ENCODE data around the gene ADGRD2. TPM values are rescaled to one million over a fixed set of nuclear protein-coding genes. Genes with fewer than 3 reads are reported as not detected.

ADGRD2 gene
- total RNA-seq, 1 donor from 2014 or later = not detected

DNA sequence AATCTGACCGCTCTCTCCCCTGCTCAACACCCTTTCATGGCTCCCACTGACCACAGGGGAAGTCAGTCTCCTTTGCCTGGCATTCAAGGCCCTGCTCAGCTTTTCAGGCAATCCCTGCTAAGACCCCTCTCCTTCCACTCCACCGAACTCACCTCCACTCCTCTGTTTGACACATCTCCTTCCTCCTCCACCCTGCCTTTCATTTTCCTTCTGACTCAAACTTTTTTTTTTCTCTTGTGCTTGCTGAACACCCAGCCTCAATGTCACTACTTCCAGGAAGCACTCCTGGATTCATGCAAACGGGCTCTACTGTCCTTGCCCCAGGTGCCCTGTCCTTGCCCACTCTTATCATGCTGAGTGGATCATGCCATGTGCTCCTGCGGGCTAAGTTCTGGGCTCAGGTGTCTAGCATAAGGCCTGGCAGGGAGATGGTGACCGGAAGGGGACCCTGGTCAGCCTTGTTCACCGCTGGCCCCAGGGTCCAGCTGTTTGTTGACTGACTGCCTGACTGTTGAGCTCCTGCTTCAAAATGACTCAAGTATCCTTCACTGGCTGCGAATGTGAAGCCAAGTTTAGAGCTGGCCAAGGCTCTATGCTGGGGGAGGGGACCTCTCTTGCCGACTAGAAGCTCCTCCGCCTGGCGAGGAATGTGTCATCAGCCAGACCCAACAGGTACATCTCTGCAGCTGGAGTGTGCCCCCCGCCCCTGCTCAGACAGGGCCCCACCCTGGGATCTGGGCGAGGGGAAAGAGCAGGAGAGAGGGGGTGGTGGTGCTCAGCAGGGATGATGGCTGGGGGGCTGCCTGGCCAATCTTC, 50.8 kb downstream of the ADGRD2 start:
- TF ChIP-seq, protein P1, sequence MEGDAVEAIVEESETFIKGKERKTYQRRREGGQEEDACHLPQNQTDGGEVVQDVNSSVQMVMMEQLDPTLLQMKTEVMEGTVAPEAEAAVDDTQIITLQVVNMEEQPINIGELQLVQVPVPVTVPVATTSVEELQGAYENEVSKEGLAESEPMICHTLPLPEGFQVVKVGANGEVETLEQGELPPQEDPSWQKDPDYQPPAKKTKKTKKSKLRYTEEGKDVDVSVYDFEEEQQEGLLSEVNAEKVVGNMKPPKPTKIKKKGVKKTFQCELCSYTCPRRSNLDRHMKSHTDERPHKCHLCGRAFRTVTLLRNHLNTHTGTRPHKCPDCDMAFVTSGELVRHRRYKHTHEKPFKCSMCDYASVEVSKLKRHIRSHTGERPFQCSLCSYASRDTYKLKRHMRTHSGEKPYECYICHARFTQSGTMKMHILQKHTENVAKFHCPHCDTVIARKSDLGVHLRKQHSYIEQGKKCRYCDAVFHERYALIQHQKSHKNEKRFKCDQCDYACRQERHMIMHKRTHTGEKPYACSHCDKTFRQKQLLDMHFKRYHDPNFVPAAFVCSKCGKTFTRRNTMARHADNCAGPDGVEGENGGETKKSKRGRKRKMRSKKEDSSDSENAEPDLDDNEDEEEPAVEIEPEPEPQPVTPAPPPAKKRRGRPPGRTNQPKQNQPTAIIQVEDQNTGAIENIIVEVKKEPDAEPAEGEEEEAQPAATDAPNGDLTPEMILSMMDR (IDR thresholded peaks at IDR 0.05; ENCODE audit: insufficient read depth, low read length, severe bottlenecking) = no peak
- Histone ChIP-seq H3K36me3 (ENCODE audit: control insufficient read depth, insufficient read depth, low read length) (no peaks in the 10 kb centered on the region), H3K4me3 (ENCODE audit: low read depth, low read length) (no peak overlapping the region), H3K27me3 (ENCODE audit: control insufficient read depth, insufficient read depth, low read length) (peaks cover 37% of the 10 kb centered on the region)
- FAIRE-seq (peak; percentile 32), DNase-seq (ENCODE audit: low read depth) (no peak)

DNA sequence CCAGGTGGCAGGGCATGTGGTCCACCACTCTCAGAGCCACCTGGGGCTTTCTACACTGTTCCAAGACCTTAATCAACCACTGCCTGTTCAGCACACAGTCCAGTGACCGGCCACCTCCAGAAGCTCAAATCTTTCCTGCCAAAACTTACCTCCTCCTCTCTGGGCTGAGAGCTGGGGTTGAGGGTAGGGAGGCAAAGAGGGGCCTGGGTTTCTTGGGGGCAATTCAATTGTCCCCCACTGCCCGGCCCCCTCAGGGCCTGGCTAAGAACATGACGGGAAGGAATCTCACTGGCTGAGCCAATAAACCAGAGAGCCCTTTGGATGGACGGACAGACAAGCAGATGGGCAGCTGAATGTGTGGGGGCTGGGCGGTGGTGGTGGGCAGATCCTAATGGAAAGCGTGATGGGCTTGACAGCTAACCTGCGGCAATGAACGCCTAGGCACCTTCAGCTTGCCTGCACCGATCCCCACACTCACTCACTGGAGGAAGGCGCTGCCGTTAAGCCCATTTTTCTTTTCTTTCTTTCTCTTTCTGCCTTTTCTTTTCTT, 51.6 kb downstream of the ADGRD2 start:
- Histone ChIP-seq H3K36me3 (ENCODE audit: control insufficient read depth, insufficient read depth, low read length) (no peaks in the 10 kb centered on the region), H3K4me3 (ENCODE audit: low read depth, low read length) (no peak overlapping the region), H3K27me3 (ENCODE audit: control insufficient read depth, insufficient read depth, low read length) (peaks cover 37% of the 10 kb centered on the region)
- FAIRE-seq (no peak), DNase-seq (ENCODE audit: low read depth) (no peak)
- TF ChIP-seq, protein P1 (IDR thresholded peaks at IDR 0.05; ENCODE audit: insufficient read depth, low read length, severe bottlenecking) = no peak

DNA sequence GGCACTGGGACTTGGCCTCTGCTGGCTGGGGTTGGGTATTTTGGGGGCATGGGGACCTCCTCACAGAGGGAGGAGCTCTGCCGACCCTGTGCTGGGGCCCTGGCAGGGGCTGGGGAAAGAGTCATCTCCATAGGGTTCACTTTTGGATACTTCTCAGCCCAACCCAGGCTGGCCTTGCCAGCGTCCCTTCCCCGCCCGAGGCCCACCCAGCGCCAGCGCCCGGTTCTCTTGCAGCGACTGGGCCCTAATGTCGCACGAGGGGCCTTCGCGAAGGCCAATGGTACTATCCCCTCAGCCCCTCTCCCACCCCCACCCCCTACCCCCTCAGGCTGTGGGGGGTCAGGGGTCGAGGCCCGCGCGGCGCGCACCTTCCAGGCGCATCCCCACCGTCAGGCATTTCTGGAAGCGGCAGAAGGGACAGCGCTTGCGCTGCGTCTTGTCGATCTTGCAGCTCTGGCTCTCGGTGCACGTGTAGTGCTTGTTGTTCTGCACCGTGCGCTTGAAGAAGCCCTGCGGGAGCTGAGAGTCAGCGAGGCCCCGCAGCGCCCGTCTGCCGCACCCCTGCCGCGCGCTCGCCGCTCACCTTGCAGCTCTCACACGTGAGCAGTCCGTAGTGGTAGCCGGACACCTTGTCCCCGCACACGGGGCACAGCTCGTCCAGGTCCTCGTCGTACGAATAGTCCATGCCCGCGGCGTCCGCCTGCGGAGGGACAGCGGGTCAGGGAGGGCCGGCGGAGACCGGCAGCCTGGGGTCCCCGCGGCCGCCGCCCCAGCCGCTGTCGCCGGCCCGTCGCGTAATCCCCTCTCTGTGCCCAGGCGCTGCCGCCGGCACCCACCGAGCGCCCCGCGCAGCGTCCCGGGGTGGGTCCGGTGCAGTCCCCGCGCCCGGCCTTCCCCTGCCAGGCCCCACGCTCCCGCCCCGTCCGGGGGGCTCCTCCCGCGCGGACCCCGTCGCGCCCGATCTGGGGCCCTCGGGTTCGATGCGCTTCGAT, 52.8 kb downstream of the ADGRD2 start:
- Histone ChIP-seq H3K27me3 (ENCODE audit: control insufficient read depth, insufficient read depth, low read length) (peaks cover 37% of the 10 kb centered on the region), H3K36me3 (ENCODE audit: control insufficient read depth, insufficient read depth, low read length) (no peaks in the 10 kb centered on the region), H3K4me3 (ENCODE audit: low read depth, low read length) (no peak overlapping the region)
- DNase-seq (ENCODE audit: low read depth) (no peak), FAIRE-seq (no peak)
- TF ChIP-seq, protein P1 (IDR thresholded peaks at IDR 0.05; ENCODE audit: insufficient read depth, low read length, severe bottlenecking) = no peak

DNA sequence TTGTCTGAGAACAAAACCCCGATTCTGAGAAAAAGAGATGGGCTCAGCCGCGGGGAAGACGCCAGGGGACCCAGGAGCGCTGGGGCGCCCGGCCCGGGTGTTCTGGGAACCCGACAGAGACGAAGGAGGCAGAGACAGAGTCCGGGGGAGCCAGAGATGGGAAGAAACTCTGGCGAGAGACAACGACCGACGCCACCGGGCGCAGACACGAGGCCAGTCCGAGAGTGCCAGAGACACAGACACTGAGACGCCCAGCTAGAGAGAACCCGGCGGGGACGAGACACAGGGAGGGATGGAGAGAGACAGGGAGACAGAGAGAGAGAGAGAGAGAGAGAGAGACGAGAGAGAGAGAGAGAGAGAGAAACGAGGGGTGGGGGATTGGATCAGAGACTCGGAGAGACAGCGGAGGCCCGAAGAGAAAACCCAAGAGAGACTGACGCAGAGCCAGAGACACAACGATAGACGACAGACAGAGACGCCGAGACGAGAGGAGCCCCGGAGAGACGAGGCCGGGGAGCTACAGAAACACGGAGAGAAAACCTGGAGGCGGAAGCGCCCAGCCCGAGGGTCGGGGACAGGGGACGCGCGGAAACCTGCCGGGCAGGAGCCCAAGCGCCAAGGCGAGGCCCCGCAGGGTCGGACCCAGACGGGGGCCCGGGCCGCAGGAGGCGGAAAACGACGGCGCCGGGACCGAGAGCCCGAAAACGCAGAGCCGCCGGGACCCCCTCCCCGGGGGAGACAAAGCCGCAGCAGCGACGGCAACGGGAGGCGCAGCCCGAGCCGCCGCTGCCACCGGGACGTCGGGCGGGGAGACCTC, 53.7 kb downstream of the ADGRD2 start:
- Histone ChIP-seq H3K4me3 (ENCODE audit: low read depth, low read length) (no peak overlapping the region), H3K27me3 (ENCODE audit: control insufficient read depth, insufficient read depth, low read length) (peaks cover 36% of the 10 kb centered on the region), H3K36me3 (ENCODE audit: control insufficient read depth, insufficient read depth, low read length) (no peaks in the 10 kb centered on the region)
- FAIRE-seq = no peak
- TF ChIP-seq, protein P1 (IDR thresholded peaks at IDR 0.05; ENCODE audit: insufficient read depth, low read length, severe bottlenecking) = no peak
- DNase-seq (ENCODE audit: low read depth) = no peak

DNA sequence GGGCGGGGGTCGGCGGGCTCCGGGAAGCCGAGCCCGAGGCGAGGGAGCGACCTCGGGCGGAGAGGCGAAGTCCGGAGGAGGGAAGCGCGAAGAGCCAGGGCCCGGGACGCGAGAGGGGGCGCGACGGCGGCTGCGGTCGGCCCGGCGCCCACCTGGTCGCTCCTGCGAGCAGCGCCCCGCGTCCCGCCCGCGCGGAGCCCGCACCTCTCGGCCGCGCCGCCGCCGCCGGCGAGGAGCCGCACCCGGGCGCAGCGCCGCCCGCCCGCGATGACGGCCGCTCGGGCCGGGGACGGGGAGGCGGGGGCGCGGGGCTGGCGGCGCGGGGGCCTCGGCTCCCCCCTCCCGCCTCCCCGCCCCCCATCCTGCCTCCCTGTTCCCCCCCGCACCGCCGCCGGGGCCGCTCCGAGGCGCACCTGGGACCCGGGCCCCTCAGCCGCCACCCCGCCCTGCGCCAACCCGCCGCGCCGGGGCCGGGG, 54.3 kb downstream of the ADGRD2 start:
- H3K4me3 ChIP-seq (ENCODE audit: low read depth, low read length) = no peak overlapping the region
- DNase-seq (ENCODE audit: low read depth) (no peak), FAIRE-seq (no peak)
- TF ChIP-seq, protein P1 (IDR thresholded peaks at IDR 0.05; ENCODE audit: insufficient read depth, low read length, severe bottlenecking) = no peak
- peaks cover 35% of the 10 kb centered on the region for H3K27me3 ChIP-seq (ENCODE audit: control insufficient read depth, insufficient read depth, low read length)
- no peaks in the 10 kb centered on the region for H3K36me3 ChIP-seq (ENCODE audit: control insufficient read depth, insufficient read depth, low read length)
